Neutrophil (primary cell): ENCODE data around the gene BRCC3.

Source experiments
- H3K27ac ChIP-seq: fragments of 200-600 bp; sonication (generic); 2 replicates; pipeline ENCODE4 v1.5.1; 2016; ENCODE audit warnings: mild to moderate bottlenecking, moderate library complexity
- H3K27me3 ChIP-seq: fragments of 200-600 bp; sonication (generic); 2 replicates; pipeline ENCODE4 v1.6.0; 2016; ENCODE audit warnings: mild to moderate bottlenecking
- H3K36me3 ChIP-seq: fragments of 200-600 bp; sonication (generic); 2 replicates; pipeline ENCODE4 v1.5.1; 2017
- H3K4me1 ChIP-seq, 2 experiments: fragments of 200-600 bp in 1 of 2; sonication (generic) in 1 of 2; 1 replicate in 1 of 2; 2 replicates in 1 of 2; pipeline versions ENCODE4 v1.5.1 to v1.6.1; 2013 to 2016; ENCODE audit warnings: low read depth in 1 of 2, low read length in 1 of 2, mild to moderate bottlenecking in 1 of 2, moderate library complexity in 1 of 2; ENCODE audit not compliant: control insufficient read depth in 1 of 2, insufficient read depth in 1 of 2
- H3K4me3 ChIP-seq, 2 experiments: fragments of 200-600 bp in 1 of 2; sonication (generic) in 1 of 2; 1 replicate in 1 of 2; 2 replicates in 1 of 2; pipeline ENCODE4 v1.5.1; 2013 to 2016; ENCODE audit warnings: low read depth in 1 of 2, low read length in 1 of 2, mild to moderate bottlenecking in 1 of 2, moderate library complexity in 1 of 2
- H3K9me3 ChIP-seq: fragments of 200-600 bp; sonication (generic); 2 replicates; pipeline ENCODE4 v1.5.1; 2016
- TF ChIP-seq, protein P1 (sequence below): fragments of 200-600 bp; sonication (generic); IDR thresholded peaks from 2 replicates; pipeline ENCODE4 v1.5.1; 2016; ENCODE audit warnings: antibody characterized with exemption

BRCC3 gene

DNA sequence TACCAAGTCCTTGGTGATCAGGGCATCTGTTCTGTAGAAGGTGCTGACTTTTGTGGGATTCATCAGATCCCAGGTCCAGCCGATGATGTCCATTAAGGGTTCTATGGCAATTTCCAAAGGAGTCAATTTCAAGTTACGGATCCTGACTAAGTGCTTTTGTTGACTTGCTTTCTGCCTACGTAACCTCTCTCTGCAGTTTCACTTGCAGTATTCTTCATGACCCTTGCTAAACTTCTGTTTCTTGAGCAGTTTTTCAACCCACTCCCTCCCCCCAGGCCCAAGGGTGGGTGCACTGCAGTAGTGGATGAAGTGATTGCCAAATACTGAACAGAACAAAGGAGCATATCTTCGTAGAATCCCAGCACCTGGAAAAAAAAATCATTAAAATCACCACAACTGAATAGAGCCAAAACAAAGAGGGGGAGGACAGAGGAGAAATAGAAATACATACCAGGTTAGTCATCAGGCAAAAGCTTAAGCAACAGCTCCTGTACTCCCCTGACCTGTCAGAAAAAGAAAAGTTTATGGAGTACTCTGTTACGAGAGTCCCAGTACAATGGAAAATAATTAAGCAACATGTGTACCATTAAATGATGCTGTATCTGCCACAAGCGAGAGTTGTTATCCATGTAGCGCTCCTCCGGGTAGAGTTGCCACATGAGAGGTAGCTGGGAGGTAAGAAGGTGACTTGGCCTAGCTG lies 6.1 kb upstream of the BRCC3 start:
- Histone ChIP-seq H3K36me3 (no peaks in the 10 kb centered on the region), H3K27me3 (no peaks in the 10 kb centered on the region), H3K4me3 (no peak overlapping the region), H3K27ac (no peak overlapping the region), H3K9me3 (no peaks in the 10 kb centered on the region), H3K4me1 (peaks cover 4 to 5% of the 10 kb centered on the region in 2 experiments)
- TF ChIP-seq, protein P1, sequence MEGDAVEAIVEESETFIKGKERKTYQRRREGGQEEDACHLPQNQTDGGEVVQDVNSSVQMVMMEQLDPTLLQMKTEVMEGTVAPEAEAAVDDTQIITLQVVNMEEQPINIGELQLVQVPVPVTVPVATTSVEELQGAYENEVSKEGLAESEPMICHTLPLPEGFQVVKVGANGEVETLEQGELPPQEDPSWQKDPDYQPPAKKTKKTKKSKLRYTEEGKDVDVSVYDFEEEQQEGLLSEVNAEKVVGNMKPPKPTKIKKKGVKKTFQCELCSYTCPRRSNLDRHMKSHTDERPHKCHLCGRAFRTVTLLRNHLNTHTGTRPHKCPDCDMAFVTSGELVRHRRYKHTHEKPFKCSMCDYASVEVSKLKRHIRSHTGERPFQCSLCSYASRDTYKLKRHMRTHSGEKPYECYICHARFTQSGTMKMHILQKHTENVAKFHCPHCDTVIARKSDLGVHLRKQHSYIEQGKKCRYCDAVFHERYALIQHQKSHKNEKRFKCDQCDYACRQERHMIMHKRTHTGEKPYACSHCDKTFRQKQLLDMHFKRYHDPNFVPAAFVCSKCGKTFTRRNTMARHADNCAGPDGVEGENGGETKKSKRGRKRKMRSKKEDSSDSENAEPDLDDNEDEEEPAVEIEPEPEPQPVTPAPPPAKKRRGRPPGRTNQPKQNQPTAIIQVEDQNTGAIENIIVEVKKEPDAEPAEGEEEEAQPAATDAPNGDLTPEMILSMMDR, result no peak

DNA sequence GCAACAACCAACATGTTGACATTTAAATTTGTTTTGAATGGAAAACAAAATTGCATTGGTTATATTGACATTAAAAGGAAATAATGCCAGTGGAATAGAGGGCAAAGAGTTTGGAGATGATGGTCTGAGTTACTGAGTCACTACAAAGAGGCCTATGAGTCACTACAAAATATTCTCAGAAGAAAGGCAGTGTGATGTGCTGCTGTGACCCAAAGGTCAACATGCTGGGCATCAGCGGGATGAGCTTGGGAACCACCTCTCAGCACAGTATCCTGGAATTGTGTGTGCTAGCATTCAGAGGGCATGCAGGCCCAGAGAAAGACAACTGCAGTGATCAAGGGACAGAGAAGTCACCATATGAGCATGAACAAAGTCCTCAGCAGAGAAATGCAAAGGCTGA lies 3.1 kb upstream of the BRCC3 start:
- no peaks in the 10 kb centered on the region for H3K9me3 ChIP-seq
- H3K27me3 ChIP-seq, result no peaks in the 10 kb centered on the region
- H3K27ac ChIP-seq, result no peak overlapping the region
- H3K4me1 ChIP-seq, result peaks cover 18 to 23% of the 10 kb centered on the region in 2 experiments
- TF ChIP-seq, protein P1, result no peak
- no peaks in the 10 kb centered on the region for H3K36me3 ChIP-seq
- no peak overlapping the region for H3K4me3 ChIP-seq

DNA sequence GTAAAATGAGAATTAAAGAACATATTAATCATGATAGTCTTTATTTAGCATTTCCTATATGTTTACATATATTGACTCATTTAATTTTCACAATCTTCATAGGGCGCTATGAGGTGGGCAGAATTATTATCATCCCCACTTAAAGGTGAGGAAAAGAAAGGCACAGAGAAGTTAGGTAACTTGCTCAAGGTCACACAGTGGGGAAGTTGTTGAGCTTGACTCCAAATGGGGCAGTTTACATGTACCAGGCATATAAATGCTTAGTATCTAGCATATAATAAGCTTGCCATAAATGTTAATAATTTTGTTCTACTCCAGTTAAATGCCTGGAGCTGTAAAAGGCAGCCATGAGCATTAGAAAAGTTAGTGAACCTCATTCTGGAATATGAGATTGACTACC lies 1.9 kb upstream of the BRCC3 start:
- H3K27ac ChIP-seq, result no peak overlapping the region
- H3K4me3 ChIP-seq, result no peak overlapping the region
- TF ChIP-seq, protein P1, result no peak
- no peaks in the 10 kb centered on the region for H3K27me3 ChIP-seq
- no peaks in the 10 kb centered on the region for H3K9me3 ChIP-seq
- peaks cover 18 to 23% of the 10 kb centered on the region in 2 experiments for H3K4me1 ChIP-seq
- H3K36me3 ChIP-seq, result no peaks in the 10 kb centered on the region

DNA sequence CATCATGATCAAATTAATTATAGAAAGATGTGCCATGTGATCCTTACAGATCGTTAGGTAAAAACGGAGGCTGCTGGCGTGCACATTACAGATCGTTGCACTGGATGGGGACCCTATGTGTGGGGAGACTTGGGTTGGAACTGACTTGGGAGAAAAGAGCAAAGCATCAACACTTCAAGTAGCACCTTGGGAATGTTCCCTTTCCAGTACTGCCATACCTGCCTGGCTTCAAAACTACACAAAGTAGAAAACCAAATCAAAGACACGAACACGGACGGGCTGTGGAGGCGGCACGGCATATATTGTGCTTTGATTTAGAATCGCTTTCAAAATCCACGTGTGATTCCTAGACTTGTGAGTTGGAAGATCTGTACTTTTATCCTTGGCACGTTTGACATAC lies 1.3 kb upstream of the BRCC3 start:
- Histone ChIP-seq H3K4me3 (peak overlapping the region; percentile 65 to 70), H3K36me3 (no peaks in the 10 kb centered on the region), H3K4me1 (peaks cover 18 to 23% of the 10 kb centered on the region in 2 experiments), H3K9me3 (no peaks in the 10 kb centered on the region), H3K27me3 (no peaks in the 10 kb centered on the region), H3K27ac (no peak overlapping the region)
- TF ChIP-seq, protein P1, result no peak

DNA sequence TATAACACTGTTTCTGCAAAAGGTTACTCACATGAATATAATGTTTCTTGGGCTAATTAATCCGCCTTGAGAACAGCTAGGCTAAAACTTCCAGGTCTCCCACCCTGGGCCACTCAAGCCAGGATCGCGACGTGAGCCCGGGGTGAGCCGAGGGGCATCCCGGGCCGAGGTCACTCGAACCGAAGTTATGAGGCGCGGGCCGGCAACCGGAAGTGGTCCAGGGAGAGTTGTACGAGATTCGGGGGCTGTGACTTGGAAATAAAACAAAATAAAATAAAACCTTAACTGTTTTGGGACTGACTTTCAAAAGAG lies 689 bp upstream of the BRCC3 start:
- peaks cover 18 to 23% of the 10 kb centered on the region in 2 experiments for H3K4me1 ChIP-seq

More for the DNA sequence above, 689 bp upstream of the BRCC3 start:
- Histone ChIP-seq H3K4me3 (peak overlapping the region; percentile 65 to 70), H3K27ac (peak overlapping the region; percentile 93), H3K36me3 (peaks cover under 1% of the 10 kb centered on the region), H3K9me3 (no peaks in the 10 kb centered on the region), H3K27me3 (no peaks in the 10 kb centered on the region)
- TF ChIP-seq, protein P1, result no peak
